Epithelial cell of esophagus (primary cell): ENCODE measurements around the gene CRYGA.
"Not testable (repeated sequence)": the region's sequence is repeated elsewhere in the genome, so short reads cannot be mapped to it uniquely, and the experiment has no call there.

Experiments used
- DNase-seq: peaks from one replicate; pipeline ENCODE4 v3.0.0; 2010; ENCODE audit warnings: low read depth
- H3K4me3 ChIP-seq: 2 replicates; pipeline ENCODE4 v1.5.1; 2011; ENCODE audit warnings: mild to moderate bottlenecking, low read length, control low read depth
- CTCF ChIP-seq: IDR thresholded peaks from 2 replicates; pipeline ENCODE4 v1.5.1; 2011; ENCODE audit warnings: low read depth, mild to moderate bottlenecking, low read length, control low read depth, inconsistent platforms; ENCODE audit not compliant: insufficient read depth; ENCODE audit errors: missing control alignments

CRYGA gene

GRCh38 chr2:208125251-208125650, 38.1 kb downstream of the CRYGA start:
- TF ChIP-seq CTCF: no peak
- H3K4me3 ChIP-seq: no peak overlapping the region
- no peak for DNase-seq

GRCh38 chr2:208124013-208124715, 39.2 kb downstream of the CRYGA start, which contains the start of gene CRYGD:
TSS of gene CRYGD (minus strand) at chr2:208124524. CDS start at chr2:208124473, 51 bp downstream.
- not testable (repeated sequence) for H3K4me3 ChIP-seq, DNase-seq

- no peak overlapping the region for H3K4me3 ChIP-seq
- DNase-seq: no peak
- TF ChIP-seq CTCF: no peak
Measured at GRCh38 chr2:208122248-208122647, 41.1 kb downstream of the CRYGA start.

GRCh38 chr2:208118918-208119317, 44.5 kb downstream of the CRYGA start:
- no peak overlapping the region for H3K4me3 ChIP-seq
- DNase-seq: no peak
- no peak for TF ChIP-seq CTCF

- not testable (repeated sequence) for DNase-seq, H3K4me3 ChIP-seq
Measured at GRCh38 chr2:208117390-208117789, 46.0 kb downstream of the CRYGA start.

GRCh38 chr2:208112969-208113368, 50.4 kb downstream of the CRYGA start:
- no peak for TF ChIP-seq CTCF
- DNase-seq: no peak
- H3K4me3 ChIP-seq: no peak overlapping the region

GRCh38 chr2:208112273-208112745, 51.1 kb downstream of the CRYGA start:
- not testable (repeated sequence) for H3K4me3 ChIP-seq, DNase-seq
